ENCODE data around the gene SPEM1.

Gene SPEM1

GRCh38 chr17:7419819-7420610 is at the start of gene SPEM1:
Gene SPEM1, plus strand, starts transcription at chr17:7420324. Its CDS starts 61 bp downstream, at chr17:7420385.
- in situ Hi-C loops (cut with HindIII; ENCODE audit: low pct_ligation_motif_present, low pct_unique_long_range_greater_than_20kb, low sequenced_read_pairs) = no loop called here
- DNase-seq = no peak

- DNase-seq = no peak
- in situ Hi-C loops (cut with HindIII; ENCODE audit: low pct_ligation_motif_present, low pct_unique_long_range_greater_than_20kb, low sequenced_read_pairs) = no loop called here
Measured at GRCh38 chr17:7370853-7371252, 49.3 kb upstream of the SPEM1 start.

GRCh38 chr17:7374353-7374752 is 45.8 kb upstream of the SPEM1 start:
- in situ Hi-C loops (cut with HindIII; ENCODE audit: low pct_ligation_motif_present, low pct_unique_long_range_greater_than_20kb, low sequenced_read_pairs) = no loop called here
- no peak for DNase-seq

DNA sequence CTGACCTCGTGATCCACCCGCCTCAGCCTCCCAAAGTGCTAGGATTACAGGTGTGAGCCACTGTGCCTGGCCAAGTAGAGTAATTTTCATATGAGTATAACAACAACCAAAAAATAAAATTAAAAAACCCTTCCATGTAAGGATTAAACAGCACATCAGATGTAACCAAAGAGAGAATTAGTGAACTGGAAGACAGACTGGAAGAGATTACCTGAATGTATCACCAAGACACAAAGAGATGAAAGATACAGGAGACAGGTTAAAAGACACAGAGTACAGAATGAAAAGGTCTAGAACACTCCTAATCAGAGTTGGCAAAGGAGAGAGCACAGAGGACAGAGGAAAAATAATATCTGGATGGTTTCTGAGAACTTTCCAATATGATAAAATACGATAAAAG is 41.0 kb upstream of the SPEM1 start:
- no peak for DNase-seq
- in situ Hi-C loops (cut with HindIII; ENCODE audit: low pct_ligation_motif_present, low pct_unique_long_range_greater_than_20kb, low sequenced_read_pairs) = no loop called here

DNA sequence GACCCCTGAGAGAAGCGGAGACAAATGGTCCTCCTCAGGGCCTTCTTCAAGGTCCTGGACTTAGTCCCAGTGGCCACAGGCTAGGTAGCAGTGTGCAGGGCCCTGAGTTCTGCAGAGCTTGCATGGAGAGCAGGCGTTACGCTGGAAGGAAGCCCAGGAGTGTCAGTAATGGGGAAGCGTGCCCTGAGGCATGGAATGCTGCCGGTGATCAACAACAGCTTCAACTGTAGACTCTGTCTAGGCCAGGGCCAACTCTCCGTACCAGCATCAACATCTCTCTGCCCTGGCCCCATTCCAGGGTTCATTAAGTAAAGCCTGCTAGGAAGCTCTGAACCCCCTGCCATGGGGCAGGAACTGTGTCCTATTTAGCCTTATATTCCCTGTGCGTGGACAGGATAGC is 39.8 kb upstream of the SPEM1 start:
- no peak for DNase-seq
- in situ Hi-C loops (cut with HindIII; ENCODE audit: low pct_ligation_motif_present, low pct_unique_long_range_greater_than_20kb, low sequenced_read_pairs) = no loop called here

- in situ Hi-C loops (cut with HindIII; ENCODE audit: low pct_ligation_motif_present, low pct_unique_long_range_greater_than_20kb, low sequenced_read_pairs) = no loop called here
- DNase-seq = peak; percentile 47
Measured at GRCh38 chr17:7380855-7381683, 39.1 kb upstream of the SPEM1 start, which contains the start of gene TNK1. Gene TNK1, plus strand, starts transcription at chr17:7381089. Its CDS starts 1,838 bp downstream, at chr17:7382927.

GRCh38 chr17:7382901-7383300 is 37.2 kb upstream of the SPEM1 start:
- DNase-seq = no peak
- in situ Hi-C loops (cut with HindIII; ENCODE audit: low pct_ligation_motif_present, low pct_unique_long_range_greater_than_20kb, low sequenced_read_pairs) = no loop called here

- no peak for DNase-seq
- in situ Hi-C loops (cut with HindIII; ENCODE audit: low pct_ligation_motif_present, low pct_unique_long_range_greater_than_20kb, low sequenced_read_pairs) = no loop called here
Measured at GRCh38 chr17:7383371-7383741, 36.8 kb upstream of the SPEM1 start.

DNA sequence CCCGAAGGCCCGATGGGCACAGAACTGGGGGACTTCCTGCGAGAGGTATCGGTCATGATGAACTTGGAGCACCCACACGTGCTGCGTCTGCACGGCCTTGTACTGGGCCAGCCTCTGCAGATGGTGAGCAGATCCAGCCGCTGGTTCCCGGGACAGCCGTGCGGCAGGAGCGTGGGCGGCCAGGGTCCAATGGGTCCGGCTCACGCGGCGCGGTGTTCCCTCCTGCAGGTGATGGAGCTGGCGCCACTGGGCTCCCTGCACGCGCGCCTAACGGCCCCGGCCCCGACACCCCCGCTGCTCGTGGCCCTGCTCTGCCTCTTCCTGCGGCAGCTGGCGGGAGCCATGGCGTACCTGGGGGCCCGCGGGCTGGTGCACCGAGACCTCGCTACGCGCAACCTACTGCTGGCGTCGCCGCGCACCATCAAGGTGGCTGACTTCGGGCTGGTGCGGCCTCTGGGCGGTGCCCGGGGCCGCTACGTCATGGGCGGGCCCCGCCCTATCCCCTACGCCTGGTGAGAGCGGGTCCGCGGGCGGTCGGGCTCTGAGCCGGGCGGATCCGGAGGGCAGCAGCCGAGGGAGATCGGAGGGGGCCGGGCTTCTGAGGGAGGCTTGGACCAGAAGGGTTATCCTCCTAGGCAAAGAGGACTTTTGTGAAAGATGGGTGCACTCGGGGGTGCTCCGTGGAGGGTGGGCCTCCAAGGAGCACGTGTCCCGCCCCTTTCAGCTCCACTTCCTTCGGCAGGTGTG is 36.2 kb upstream of the SPEM1 start:
- no peak for DNase-seq
- in situ Hi-C loops (cut with HindIII; ENCODE audit: low pct_ligation_motif_present, low pct_unique_long_range_greater_than_20kb, low sequenced_read_pairs) = no loop called here

- in situ Hi-C loops (cut with HindIII; ENCODE audit: low pct_ligation_motif_present, low pct_unique_long_range_greater_than_20kb, low sequenced_read_pairs) = no loop called here
- DNase-seq = no peak
Measured at GRCh38 chr17:7384489-7385081, 35.5 kb upstream of the SPEM1 start.

DNA sequence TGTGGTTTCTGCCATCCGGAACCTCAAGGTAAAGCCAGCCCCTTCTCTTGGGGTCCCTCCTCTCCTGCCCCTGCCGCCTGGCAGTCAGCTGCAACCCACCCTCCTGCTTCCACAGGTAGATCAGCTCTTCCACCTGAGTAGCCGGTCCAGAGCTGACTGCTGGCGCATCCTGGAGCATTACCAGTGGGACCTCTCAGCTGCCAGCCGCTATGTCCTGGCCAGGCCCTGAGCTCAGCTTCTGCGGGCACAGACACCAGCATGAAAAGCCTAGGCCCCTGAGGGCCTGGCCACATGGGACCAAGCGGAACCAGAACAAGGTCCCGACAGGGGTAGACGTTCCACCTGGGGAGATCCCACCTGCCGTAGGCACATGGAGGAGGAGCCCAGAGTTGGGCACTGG is 31.3 kb upstream of the SPEM1 start:
- no peak for DNase-seq
- in situ Hi-C loops (cut with HindIII; ENCODE audit: low pct_ligation_motif_present, low pct_unique_long_range_greater_than_20kb, low sequenced_read_pairs) = no loop called here

- no peak for DNase-seq
- in situ Hi-C loops (cut with HindIII; ENCODE audit: low pct_ligation_motif_present, low pct_unique_long_range_greater_than_20kb, low sequenced_read_pairs) = no loop called here
Measured at GRCh38 chr17:7389924-7390910, 29.9 kb upstream of the SPEM1 start.

DNA sequence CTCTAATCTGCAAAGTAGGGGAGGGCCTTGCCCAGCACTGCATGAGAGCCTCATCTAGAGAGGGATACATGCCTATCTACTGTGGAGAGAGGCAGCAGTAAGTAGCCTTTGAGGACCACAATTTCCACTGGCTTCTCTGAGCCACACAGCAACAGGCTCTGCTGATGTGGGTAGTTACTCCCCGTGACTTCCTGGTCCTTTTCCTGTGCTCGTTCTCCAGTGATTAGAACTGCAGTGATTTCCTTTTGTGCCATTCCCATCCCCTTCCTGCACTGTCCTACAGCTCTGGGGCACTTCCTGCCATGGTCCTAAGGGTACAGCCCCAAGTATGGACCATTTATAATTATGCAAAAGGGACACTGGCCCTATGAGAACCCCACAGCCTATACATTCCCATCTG is 28.8 kb upstream of the SPEM1 start:
- in situ Hi-C loops (cut with HindIII; ENCODE audit: low pct_ligation_motif_present, low pct_unique_long_range_greater_than_20kb, low sequenced_read_pairs) = no loop called here
- DNase-seq = no peak

- in situ Hi-C loops (cut with HindIII; ENCODE audit: low pct_ligation_motif_present, low pct_unique_long_range_greater_than_20kb, low sequenced_read_pairs) = no loop called here
- DNase-seq = no peak
Measured at GRCh38 chr17:7392696-7393612, 27.2 kb upstream of the SPEM1 start.

GRCh38 chr17:7393613-7394451 is 26.3 kb upstream of the SPEM1 start:
- peak; percentile 26 for DNase-seq
- in situ Hi-C loops (cut with HindIII; ENCODE audit: low pct_ligation_motif_present, low pct_unique_long_range_greater_than_20kb, low sequenced_read_pairs) = no loop called here

Data from ACHN (cell line).